ENCODE data around the gene JADE2. TPM values are rescaled to one million over a fixed set of nuclear protein-coding genes. Genes with fewer than 3 reads are reported as not detected.
A peak's percentile ranks its signal among the peaks of the same experiment; 100 is the strongest.

JADE2 gene
- total RNA-seq, 2 donors from 2014 or later = 75.3 to 93.3 TPM

DNA sequence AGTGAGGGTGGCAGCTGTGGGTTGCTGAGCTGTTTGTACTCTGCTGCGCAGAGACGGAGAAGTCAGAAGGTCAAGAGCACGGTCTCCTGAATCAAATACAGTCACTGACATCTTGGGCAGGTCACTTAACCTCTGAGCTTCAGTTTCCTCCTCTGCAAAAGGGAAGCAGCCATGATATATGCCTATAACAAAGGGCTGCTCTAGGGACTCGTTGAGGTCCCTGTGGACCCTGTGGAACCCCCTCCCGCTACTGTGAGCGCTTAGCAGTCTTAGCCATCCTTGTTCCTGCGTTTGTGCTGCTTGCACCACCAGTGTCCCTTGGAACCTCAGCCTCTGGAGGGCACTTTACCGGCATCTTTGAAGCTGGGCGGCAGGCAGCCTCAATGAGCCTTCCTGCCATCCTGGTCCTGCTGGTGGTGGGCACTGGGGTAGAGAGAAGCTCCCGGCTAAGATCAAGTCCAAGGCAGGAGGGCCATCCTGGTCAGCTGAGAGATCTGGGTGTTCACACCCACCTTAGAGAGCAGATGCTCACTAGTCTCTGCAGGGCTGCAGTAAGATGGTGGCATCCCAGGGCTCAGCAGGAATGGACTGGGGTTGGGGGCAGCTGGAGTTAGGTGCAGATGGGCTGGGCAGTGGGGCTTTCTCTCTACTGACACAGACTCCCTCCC, 8.7 kb downstream of the JADE2 start:
- Mint-ChIP-seq H3K9me3 (no peaks in the 10 kb centered on the region), H3K27me3 (no peaks in the 10 kb centered on the region), H3K36me3 (ENCODE audit: low read depth) (peaks cover 42% of the 10 kb centered on the region), H3K27ac (peak overlapping the region; percentile 69), H3K4me3 (no peak overlapping the region), H3K4me1 (peaks cover 50% of the 10 kb centered on the region)
- no peak for ATAC-seq (replicated peaks)

DNA sequence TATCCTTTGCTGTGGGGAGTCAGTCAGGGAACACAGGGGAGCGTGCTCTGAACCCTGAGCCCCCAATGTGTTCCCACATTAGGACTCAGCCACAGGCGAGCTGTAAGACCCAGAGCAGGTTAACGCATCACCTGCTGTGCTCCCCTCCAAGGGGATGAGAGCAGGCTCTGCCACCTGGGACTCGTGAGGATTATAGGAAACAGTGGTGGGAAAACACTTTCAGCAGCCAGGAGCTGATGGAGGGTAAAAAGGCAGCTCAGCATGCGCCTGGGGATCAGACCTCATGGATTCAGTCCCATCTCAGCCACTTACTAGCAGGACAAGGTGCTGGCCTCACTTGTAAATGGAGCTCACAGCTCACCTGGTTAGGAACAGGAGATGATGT, 9.2 kb downstream of the JADE2 start:
- Mint-ChIP-seq H3K27ac (peak overlapping the region; percentile 69), H3K9me3 (no peaks in the 10 kb centered on the region), H3K27me3 (no peaks in the 10 kb centered on the region), H3K4me3 (no peak overlapping the region), H3K36me3 (ENCODE audit: low read depth) (peaks cover 47% of the 10 kb centered on the region), H3K4me1 (peaks cover 45% of the 10 kb centered on the region)
- ATAC-seq (replicated peaks) = no peak

GRCh38 chr5:134536876-134537275, 11.4 kb downstream of the JADE2 start:
- peak; percentile 31 for ATAC-seq (replicated peaks)
- Mint-ChIP-seq H3K27ac (peak overlapping the region; percentile 69), H3K27me3 (no peaks in the 10 kb centered on the region), H3K36me3 (ENCODE audit: low read depth) (peaks cover 63% of the 10 kb centered on the region), H3K4me1 (peaks cover 33% of the 10 kb centered on the region), H3K9me3 (no peaks in the 10 kb centered on the region), H3K4me3 (peak overlapping the region; percentile 34)

DNA sequence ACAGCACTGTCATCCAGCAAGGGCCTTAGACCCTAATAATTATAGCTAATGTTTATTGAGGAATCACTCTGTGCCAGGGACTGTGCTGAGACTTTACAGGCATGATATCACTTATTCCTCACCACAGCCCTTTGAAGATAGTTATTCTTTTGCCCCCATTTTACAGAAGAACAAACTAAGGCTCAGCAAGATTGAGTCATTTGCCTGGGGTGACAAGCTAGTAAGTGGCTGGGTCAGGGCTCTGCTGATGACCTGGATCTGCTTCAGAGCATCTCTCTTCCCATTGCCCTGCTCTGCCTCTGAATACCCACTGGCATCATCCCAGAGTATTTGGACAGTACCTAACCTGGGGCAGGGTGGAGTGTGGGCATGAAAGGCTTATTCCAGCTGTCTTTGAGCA, 11.8 kb downstream of the JADE2 start:
- ATAC-seq (replicated peaks) = peak; percentile 43
- Mint-ChIP-seq H3K27me3 (no peaks in the 10 kb centered on the region), H3K27ac (peak overlapping the region; percentile 69), H3K9me3 (no peaks in the 10 kb centered on the region), H3K36me3 (ENCODE audit: low read depth) (peaks cover 60% of the 10 kb centered on the region), H3K4me1 (peaks cover 29% of the 10 kb centered on the region), H3K4me3 (peak overlapping the region; percentile 34)

- peaks cover 59% of the 10 kb centered on the region for H3K36me3 Mint-ChIP-seq (ENCODE audit: low read depth)
- no peaks in the 10 kb centered on the region for H3K9me3 Mint-ChIP-seq
- peaks cover 27% of the 10 kb centered on the region for H3K4me1 Mint-ChIP-seq
- no peak for ATAC-seq (replicated peaks)
- H3K27me3 Mint-ChIP-seq = no peaks in the 10 kb centered on the region
- no peak overlapping the region for H3K4me3 Mint-ChIP-seq
- H3K27ac Mint-ChIP-seq = peak overlapping the region; percentile 69
These were observed 12.8 kb downstream of the JADE2 start for GRCh38 chr5:134538296-134538695.

DNA sequence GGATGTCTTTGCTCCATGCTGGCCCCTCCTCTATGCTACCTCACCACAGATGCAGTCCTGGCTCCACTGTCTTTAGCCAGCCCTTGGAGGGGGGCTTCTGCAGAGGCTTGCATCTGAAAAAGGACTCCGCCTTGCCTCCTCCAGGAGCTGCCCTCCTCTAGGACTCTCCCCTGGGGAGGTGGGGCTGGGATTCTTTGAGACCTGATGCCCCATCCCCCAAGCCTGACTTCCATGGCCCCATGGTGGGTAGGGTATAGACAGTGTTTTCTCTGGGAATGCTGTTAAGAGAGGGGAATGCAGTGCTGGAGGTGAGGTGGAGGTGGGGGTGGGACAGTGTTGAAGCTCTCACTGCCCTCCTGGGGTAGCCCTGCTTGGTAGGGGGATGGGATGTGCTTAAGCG, 14.3 kb downstream of the JADE2 start:
- peak overlapping the region; percentile 10 for H3K27ac Mint-ChIP-seq
- H3K9me3 Mint-ChIP-seq = no peaks in the 10 kb centered on the region
- H3K27me3 Mint-ChIP-seq = no peaks in the 10 kb centered on the region
- H3K36me3 Mint-ChIP-seq (ENCODE audit: low read depth) = peaks cover 71% of the 10 kb centered on the region
- no peak overlapping the region for H3K4me3 Mint-ChIP-seq
- ATAC-seq (replicated peaks) = no peak
- peaks cover 27% of the 10 kb centered on the region for H3K4me1 Mint-ChIP-seq

DNA sequence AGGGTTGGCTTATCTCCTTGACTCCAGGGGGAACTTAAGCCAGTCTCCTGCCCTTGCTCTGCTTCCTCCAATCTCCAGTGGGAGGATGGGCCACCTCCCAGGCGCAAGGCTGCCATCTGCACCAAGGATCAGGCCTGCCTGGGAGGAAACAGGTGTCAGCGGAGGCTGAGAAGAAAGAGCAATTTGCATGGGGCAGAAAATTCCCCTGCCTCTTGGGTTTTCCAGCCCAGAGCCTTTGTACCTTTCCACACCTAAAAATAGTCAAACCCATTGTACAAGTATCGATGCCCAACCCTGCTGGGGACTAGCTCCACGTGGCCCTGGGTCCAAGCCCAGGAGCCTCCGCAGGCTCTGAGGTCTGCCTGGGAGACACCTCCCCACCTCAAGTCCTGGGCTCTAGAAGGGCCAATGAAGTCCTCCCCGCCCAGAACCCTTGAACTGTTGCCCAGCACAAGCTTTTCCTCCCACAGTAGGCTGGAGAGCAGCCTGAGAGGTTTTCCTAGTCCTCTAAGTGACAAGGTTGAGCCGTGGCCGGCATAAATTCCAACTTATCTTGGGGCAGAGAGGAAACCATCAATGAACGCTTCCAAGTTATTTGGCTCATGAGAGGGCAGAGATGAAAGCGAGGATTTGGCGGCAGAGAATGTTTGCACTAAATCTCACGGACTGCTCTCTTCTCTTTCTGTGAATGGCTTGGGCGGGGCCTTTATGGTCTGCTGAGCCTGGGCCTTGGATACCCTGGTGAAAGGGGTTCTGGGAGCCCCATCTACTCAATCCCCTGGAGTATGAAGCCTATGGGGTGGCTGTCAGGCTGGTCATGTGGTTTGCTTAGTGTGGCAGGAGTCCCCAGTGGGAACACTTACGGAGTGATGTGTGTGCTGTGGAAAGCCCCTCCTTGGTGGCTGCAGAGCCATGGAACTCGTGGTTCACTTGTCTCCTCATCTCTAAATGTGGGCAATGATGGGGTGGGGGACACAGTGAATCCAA, 15.6 kb downstream of the JADE2 start:
- peaks cover 23% of the 10 kb centered on the region for H3K4me1 Mint-ChIP-seq
- no peak for ATAC-seq (replicated peaks)
- peaks cover 78% of the 10 kb centered on the region for H3K36me3 Mint-ChIP-seq (ENCODE audit: low read depth)
- peak overlapping the region; percentile 30 for H3K4me3 Mint-ChIP-seq
- no peaks in the 10 kb centered on the region for H3K27me3 Mint-ChIP-seq
- H3K27ac Mint-ChIP-seq = peak overlapping the region; percentile 63
- no peaks in the 10 kb centered on the region for H3K9me3 Mint-ChIP-seq

- Mint-ChIP-seq H3K36me3 (ENCODE audit: low read depth) (peaks cover 72% of the 10 kb centered on the region), H3K27me3 (no peaks in the 10 kb centered on the region), H3K9me3 (no peaks in the 10 kb centered on the region), H3K4me3 (no peak overlapping the region), H3K4me1 (peaks cover 15% of the 10 kb centered on the region), H3K27ac (peak overlapping the region; percentile 63)
- ATAC-seq (replicated peaks) = no peak
These were observed 16.4 kb downstream of the JADE2 start for GRCh38 chr5:134541736-134542376.

GRCh38 chr5:134543820-134544614, 18.5 kb downstream of the JADE2 start:
- Mint-ChIP-seq H3K4me1 (peaks cover 20% of the 10 kb centered on the region), H3K4me3 (peak overlapping the region; percentile 95), H3K36me3 (ENCODE audit: low read depth) (peaks cover 75% of the 10 kb centered on the region), H3K9me3 (no peaks in the 10 kb centered on the region), H3K27me3 (no peaks in the 10 kb centered on the region), H3K27ac (peak overlapping the region; percentile 99)
- ATAC-seq (replicated peaks) = peak; percentile 93

DNA sequence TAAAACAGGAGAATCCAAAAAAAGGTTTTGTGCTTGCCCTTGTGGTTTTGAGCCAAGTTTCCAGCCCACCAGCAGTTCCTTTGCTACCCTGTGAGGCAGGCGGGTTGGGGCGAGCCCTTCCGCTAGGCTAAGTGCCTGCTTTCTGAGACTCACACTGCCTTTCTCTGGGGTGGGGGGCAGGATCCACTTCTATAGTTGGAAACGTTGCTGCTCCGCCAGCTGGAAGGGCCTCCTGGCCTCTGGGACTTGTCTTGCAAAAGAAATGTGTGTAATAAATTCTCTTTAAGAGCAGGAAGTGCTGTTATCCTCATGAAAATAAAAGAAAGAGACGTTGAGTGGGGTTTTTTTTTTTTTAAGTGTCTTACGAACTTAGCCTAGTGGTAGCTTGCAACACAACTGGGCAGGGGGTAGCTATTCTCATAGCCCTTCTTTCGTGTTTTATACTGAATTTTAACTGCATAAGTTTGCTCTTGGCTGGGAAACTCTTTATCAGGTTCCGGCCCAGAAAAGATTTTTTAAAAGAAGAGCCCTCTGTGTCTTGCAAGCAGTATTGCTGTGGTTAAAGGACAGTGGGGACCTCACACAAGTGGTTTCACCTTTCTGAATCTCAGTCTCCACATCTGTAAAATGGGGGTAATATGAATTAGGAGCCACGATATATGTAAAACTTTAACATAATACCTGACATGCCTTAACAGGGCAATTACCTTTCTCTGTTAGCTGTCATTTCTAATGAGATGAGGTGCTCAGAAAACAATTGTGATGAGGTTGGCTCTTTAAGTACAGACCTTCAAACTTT, 19.8 kb downstream of the JADE2 start:
- Mint-ChIP-seq H3K27me3 (no peaks in the 10 kb centered on the region), H3K4me1 (peaks cover 22% of the 10 kb centered on the region), H3K4me3 (peak overlapping the region; percentile 95), H3K27ac (peak overlapping the region; percentile 99), H3K36me3 (ENCODE audit: low read depth) (peaks cover 75% of the 10 kb centered on the region), H3K9me3 (no peaks in the 10 kb centered on the region)
- ATAC-seq (replicated peaks) = no peak

- Mint-ChIP-seq H3K9me3 (no peaks in the 10 kb centered on the region), H3K27me3 (no peaks in the 10 kb centered on the region), H3K4me3 (no peak overlapping the region), H3K36me3 (ENCODE audit: low read depth) (peaks cover 75% of the 10 kb centered on the region), H3K4me1 (peaks cover 30% of the 10 kb centered on the region), H3K27ac (no peak overlapping the region)
- ATAC-seq (replicated peaks) = no peak
These were observed 21.6 kb downstream of the JADE2 start for GRCh38 chr5:134547066-134547465.

DNA sequence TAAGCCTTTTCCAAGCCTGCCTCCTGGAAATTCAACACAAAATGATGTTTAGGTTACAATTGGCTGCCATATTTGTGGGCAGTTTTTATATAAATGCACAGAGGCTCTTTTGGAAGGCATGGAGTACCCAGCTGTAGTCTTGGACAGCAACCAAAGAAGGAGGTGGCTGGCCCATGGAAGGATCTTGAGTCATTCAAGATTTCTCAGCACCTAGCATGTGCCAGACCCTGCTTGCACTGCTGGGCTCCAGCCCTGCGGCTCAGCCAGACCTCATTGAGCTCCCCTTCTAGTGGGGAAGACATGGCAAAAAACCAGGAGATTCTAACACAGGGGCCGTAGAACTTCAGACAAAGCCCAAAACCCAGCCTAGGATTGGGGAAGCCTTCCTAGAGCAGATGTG, 22.1 kb downstream of the JADE2 start:
- peak overlapping the region; percentile 89 for H3K27ac Mint-ChIP-seq
- H3K4me3 Mint-ChIP-seq = peak overlapping the region; percentile 50
- H3K27me3 Mint-ChIP-seq = no peaks in the 10 kb centered on the region
- no peaks in the 10 kb centered on the region for H3K9me3 Mint-ChIP-seq
- no peak for ATAC-seq (replicated peaks)
- H3K4me1 Mint-ChIP-seq = peaks cover 30% of the 10 kb centered on the region
- peaks cover 80% of the 10 kb centered on the region for H3K36me3 Mint-ChIP-seq (ENCODE audit: low read depth)

DNA sequence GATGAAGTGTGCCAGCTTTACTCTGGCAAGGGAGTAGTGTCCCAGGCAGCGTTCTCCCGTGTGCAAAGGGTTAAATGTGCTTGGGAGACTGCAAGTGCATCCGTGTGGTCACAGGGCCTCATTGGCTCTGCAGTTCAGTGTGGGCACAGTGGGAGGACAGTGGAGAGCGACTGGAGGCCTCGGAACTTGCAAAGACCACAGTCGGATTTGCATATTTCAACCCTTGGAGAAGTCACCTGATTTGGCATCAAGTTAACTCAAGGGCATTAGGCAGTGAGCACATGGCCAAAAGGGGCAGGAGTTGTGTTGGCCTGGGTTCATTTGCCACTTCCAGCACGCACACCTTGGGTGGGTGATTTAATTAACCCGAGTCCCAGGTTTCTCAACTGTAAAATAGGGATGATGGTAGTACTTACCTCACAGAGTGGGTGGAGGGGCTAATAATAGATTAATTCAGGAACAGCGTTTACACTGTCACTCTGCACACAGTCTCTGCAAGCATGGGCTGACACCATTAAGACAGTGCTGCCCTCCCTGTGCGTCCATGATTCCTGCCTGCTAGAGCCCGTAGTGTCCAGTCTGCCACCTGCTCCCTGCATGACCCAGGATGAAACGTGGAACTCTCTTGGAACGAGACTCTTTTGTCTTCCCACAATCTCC, 22.7 kb downstream of the JADE2 start:
- Mint-ChIP-seq H3K27me3 (no peaks in the 10 kb centered on the region), H3K27ac (peak overlapping the region; percentile 89), H3K36me3 (ENCODE audit: low read depth) (peaks cover 85% of the 10 kb centered on the region), H3K4me3 (peak overlapping the region; percentile 50), H3K9me3 (no peaks in the 10 kb centered on the region), H3K4me1 (peaks cover 30% of the 10 kb centered on the region)
- ATAC-seq (replicated peaks) = no peak

Measured in activated T-helper 17 cell treated with anti-CD3 and anti-CD28 coated beads, Interleukin-2, amount 50 U/mL, for 72 hours (primary cell).